HEK293T (cell line): Measurements from ENCODE around the gene GSTA5.
"Not testable (repeated sequence)": the region's sequence is repeated elsewhere in the genome, so short reads cannot be mapped to it uniquely, and the experiment has no call there.

ENCODE experiments used
- FOXM1 ChIP-seq: fragments of 450-650 bp; IDR thresholded peaks from 2 replicates; pipeline ENCODE4 v1.6.1; 2017; ENCODE audit warnings: mild to moderate bottlenecking, borderline replicate concordance
- HDGF ChIP-seq: fragments of 450-650 bp; IDR thresholded peaks from 2 replicates; pipeline ENCODE4 v1.6.1; 2017; ENCODE audit warnings: antibody characterized with exemption, borderline replicate concordance

DNA sequence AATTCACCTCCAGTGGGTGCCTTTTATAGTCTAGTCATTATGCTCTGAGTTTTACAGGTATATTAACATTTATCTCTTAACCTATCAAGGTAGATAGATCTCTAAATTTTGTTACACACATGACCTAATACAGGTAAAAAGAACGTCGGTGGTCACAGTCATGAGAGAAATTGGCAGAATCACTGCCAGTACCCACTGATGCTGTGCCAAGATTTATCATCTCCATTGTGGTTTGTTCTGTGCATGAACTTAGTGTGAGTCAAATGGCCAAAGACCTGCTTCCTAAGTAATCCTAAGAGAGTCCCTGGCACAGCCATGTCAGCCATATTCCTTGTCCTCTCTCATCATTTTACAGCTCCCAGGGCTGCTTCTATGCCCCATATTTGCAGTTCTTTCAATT lies 46.2 kb downstream of the GSTA5 start:
- not testable (repeated sequence) for TF ChIP-seq FOXM1, HDGF
